Rectal smooth muscle tissue (tissue), 1 donor: Measurements from ENCODE around the gene GBX2.

Experiments
- H3K27ac ChIP-seq: one replicate; pipeline ENCODE4 v1.7.0; 2013; ENCODE audit warnings: low read depth, low read length, inconsistent platforms
- H3K27me3 ChIP-seq: one replicate; pipeline ENCODE4 v1.7.0; 2013; ENCODE audit warnings: low read length; ENCODE audit not compliant: control insufficient read depth, insufficient read depth
- H3K36me3 ChIP-seq: one replicate; pipeline ENCODE4 v1.7.0; 2013; ENCODE audit warnings: low read length; ENCODE audit not compliant: control insufficient read depth, insufficient read depth
- H3K4me1 ChIP-seq: one replicate; pipeline ENCODE4 v1.7.0; 2013; ENCODE audit warnings: low read length; ENCODE audit not compliant: control insufficient read depth, insufficient read depth
- H3K4me3 ChIP-seq: one replicate; pipeline ENCODE4 v1.7.0; 2013; ENCODE audit warnings: low read length
- H3K9ac ChIP-seq: one replicate; pipeline ENCODE4 v1.7.0; 2013; ENCODE audit warnings: low read length

GBX2 gene

GRCh38 chr2:236124182-236124893, 43.8 kb downstream of the GBX2 start:
- no peak overlapping the region for H3K27ac ChIP-seq
- no peaks in the 10 kb centered on the region for H3K27me3 ChIP-seq
- H3K36me3 ChIP-seq, result peaks cover 17% of the 10 kb centered on the region
- H3K9ac ChIP-seq, result no peak overlapping the region
- H3K4me1 ChIP-seq, result no peaks in the 10 kb centered on the region
- H3K4me3 ChIP-seq, result no peak overlapping the region

- H3K36me3 ChIP-seq, result peaks cover 17% of the 10 kb centered on the region
- H3K27ac ChIP-seq, result no peak overlapping the region
- no peaks in the 10 kb centered on the region for H3K4me1 ChIP-seq
- no peak overlapping the region for H3K9ac ChIP-seq
- no peaks in the 10 kb centered on the region for H3K27me3 ChIP-seq
- no peak overlapping the region for H3K4me3 ChIP-seq
Measured at GRCh38 chr2:236123716-236124115, 44.5 kb downstream of the GBX2 start.

- peaks cover 17% of the 10 kb centered on the region for H3K36me3 ChIP-seq
- H3K4me1 ChIP-seq, result no peaks in the 10 kb centered on the region
- H3K4me3 ChIP-seq, result no peak overlapping the region
- H3K9ac ChIP-seq, result no peak overlapping the region
- H3K27ac ChIP-seq, result no peak overlapping the region
- no peaks in the 10 kb centered on the region for H3K27me3 ChIP-seq
Measured at GRCh38 chr2:236122236-236122635, 46.0 kb downstream of the GBX2 start.

GRCh38 chr2:236121546-236121945, 46.6 kb downstream of the GBX2 start:
- H3K4me3 ChIP-seq, result no peak overlapping the region
- H3K36me3 ChIP-seq, result peaks cover 17% of the 10 kb centered on the region
- H3K27me3 ChIP-seq, result no peaks in the 10 kb centered on the region
- no peak overlapping the region for H3K9ac ChIP-seq
- no peaks in the 10 kb centered on the region for H3K4me1 ChIP-seq
- H3K27ac ChIP-seq, result no peak overlapping the region

GRCh38 chr2:236120829-236121228, 47.4 kb downstream of the GBX2 start:
- Histone ChIP-seq H3K4me1 (no peaks in the 10 kb centered on the region), H3K27me3 (no peaks in the 10 kb centered on the region), H3K4me3 (no peak overlapping the region), H3K9ac (no peak overlapping the region), H3K27ac (no peak overlapping the region), H3K36me3 (peaks cover 17% of the 10 kb centered on the region)

GRCh38 chr2:236120141-236120601, 48.0 kb downstream of the GBX2 start:
- Histone ChIP-seq H3K9ac (no peak overlapping the region), H3K4me3 (no peak overlapping the region), H3K4me1 (no peaks in the 10 kb centered on the region), H3K27me3 (no peaks in the 10 kb centered on the region), H3K36me3 (peaks cover 12% of the 10 kb centered on the region), H3K27ac (no peak overlapping the region)

DNA sequence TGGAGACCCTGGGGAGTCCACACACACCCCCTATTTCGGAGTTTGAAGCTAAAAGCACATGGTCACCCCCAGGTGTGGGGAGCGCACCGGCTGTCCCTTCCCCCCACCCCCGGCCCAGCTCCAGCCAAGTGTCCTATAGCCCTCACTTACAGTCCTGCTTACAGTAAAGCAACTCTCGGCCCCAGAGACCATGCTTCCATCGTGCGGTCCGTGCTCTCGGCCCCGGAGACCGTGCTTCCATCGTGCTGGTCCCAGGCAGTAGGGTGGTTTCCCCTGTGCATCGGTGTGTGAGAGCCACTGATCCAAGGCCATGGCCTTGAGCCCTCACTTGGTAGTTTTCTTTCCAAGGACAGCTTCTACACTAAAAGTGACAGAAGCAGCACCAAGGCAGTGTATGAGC, 48.7 kb downstream of the GBX2 start:
- no peaks in the 10 kb centered on the region for H3K4me1 ChIP-seq
- H3K27ac ChIP-seq, result no peak overlapping the region
- H3K9ac ChIP-seq, result no peak overlapping the region
- H3K27me3 ChIP-seq, result no peaks in the 10 kb centered on the region
- H3K36me3 ChIP-seq, result peaks cover 12% of the 10 kb centered on the region
- no peak overlapping the region for H3K4me3 ChIP-seq

DNA sequence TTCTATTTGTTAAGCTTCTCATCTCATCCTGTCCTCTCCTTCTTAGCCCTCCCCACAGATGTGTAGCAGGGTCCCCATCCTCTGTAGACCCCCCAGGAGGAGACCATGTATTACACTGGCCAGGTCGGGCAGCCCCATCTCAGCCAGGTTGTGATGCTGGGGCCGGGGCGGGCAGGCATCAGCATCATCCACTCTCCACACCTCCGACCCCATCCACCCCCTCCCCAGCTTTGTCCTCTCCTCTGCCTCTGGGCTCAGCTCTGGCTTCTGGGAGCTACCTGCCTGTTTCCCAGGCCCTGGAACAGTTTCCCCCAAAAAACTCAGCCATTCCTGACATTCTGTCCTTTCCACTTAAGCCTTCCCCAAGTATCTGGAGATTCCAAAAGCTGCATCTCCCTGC, 49.2 kb downstream of the GBX2 start:
- Histone ChIP-seq H3K4me3 (no peak overlapping the region), H3K9ac (no peak overlapping the region), H3K27ac (no peak overlapping the region), H3K36me3 (peaks cover 12% of the 10 kb centered on the region), H3K4me1 (no peaks in the 10 kb centered on the region), H3K27me3 (no peaks in the 10 kb centered on the region)

DNA sequence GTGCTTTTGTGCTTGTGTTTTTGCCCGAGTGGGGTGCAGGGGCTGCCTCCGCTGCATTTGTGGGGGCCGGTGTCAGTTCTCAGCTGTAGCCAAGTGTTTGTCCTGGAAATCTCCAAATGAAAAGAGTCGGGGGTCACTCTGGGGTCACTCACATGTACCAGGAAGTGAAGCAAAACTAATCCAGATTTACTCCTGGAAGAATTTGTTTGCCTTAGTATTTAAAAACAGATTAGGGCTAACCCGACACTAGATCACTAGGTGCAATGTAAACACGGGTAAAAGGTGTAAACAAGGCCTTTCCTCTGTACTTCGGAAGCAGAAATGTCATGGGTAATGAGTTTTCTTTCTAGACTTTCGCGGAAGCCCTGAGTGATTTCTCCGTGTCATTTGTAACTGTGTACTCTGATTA, 50.3 kb downstream of the GBX2 start:
- Histone ChIP-seq H3K4me1 (no peaks in the 10 kb centered on the region), H3K36me3 (peaks cover 9% of the 10 kb centered on the region), H3K9ac (no peak overlapping the region), H3K27ac (no peak overlapping the region), H3K27me3 (no peaks in the 10 kb centered on the region), H3K4me3 (no peak overlapping the region)

- Histone ChIP-seq H3K4me3 (no peak overlapping the region), H3K27me3 (no peaks in the 10 kb centered on the region), H3K36me3 (peaks cover 9% of the 10 kb centered on the region), H3K4me1 (no peaks in the 10 kb centered on the region), H3K9ac (no peak overlapping the region), H3K27ac (no peak overlapping the region)
Measured at GRCh38 chr2:236117401-236117800, 50.8 kb downstream of the GBX2 start.
